T-cell (primary cell): ENCODE data around the gene FOXP3. TPM values are rescaled to one million over a fixed set of nuclear protein-coding genes. Genes with fewer than 3 reads are reported as not detected.

Source experiments
- ATAC-seq, 4 experiments: fragments of 200-7000 bp in 3 of 4; fragments of 150-1000 bp in 1 of 4; cut with Tn5 transposase; replicated peaks in 1 of 4; 1 replicate in 3 of 4; 2 replicates in 1 of 4; pipeline ENCODE4 v1.10.0; 2021; ENCODE audit warnings: moderate library complexity in 3 of 4, mild to moderate bottlenecking in 2 of 4, moderate number of reproducible peaks in 1 of 4
- CTCF ChIA-PET, 2 donors: fragments of 300-600 bp; sonication (Branson Sonifier 250); formaldehyde crosslinking; loops; one replicate each; lab custom pipeline; 2022; ENCODE audit warnings: antibody characterized with exemption in 2 of 2; lab: Charles Lee
- POLR2A ChIA-PET, 2 donors: fragments of 300-600 bp; sonication (Branson Sonifier 250); formaldehyde crosslinking; loops; one replicate each; lab custom pipeline; 2022; ENCODE audit warnings: antibody characterized with exemption in 2 of 2; lab: Charles Lee
- DNase-seq, 35 experiments: peaks; one replicate each; pipeline versions ENCODE4 v3.0.0 to v3.0.0-alpha.2; 2013 to 2023
- H3K27ac ChIP-seq: one replicate; pipeline ENCODE4 v1.5.1; 2013; ENCODE audit warnings: low read length
- H3K27me3 ChIP-seq, 2 experiments: replicated peaks in 1 of 2; 1 replicate in 1 of 2; 2 replicates in 1 of 2; pipeline versions ENCODE4 v1.6.1 to v1.7.0; 2013; ENCODE audit warnings: low read length in 1 of 2, mixed read lengths in 1 of 2; ENCODE audit not compliant: control insufficient read depth in 2 of 2, insufficient read depth in 2 of 2; ENCODE audit errors: extremely low read depth in 1 of 2
- H3K36me3 ChIP-seq, 2 donors: 1 replicate in 1 of 2; 2 replicates in 1 of 2; pipeline versions ENCODE4 v1.6.1 to v1.7.0; 2013; ENCODE audit warnings: low read length in 1 of 2; ENCODE audit not compliant: control insufficient read depth in 2 of 2, insufficient read depth in 1 of 2; ENCODE audit errors: extremely low read depth in 1 of 2
- H3K4me1 ChIP-seq, 2 experiments: 1 replicate in 1 of 2; 2 replicates in 1 of 2; pipeline versions ENCODE4 v1.6.1 to v1.7.0; 2013; ENCODE audit warnings: low read length in 2 of 2, mixed read lengths in 1 of 2; ENCODE audit not compliant: insufficient read depth in 2 of 2, control insufficient read depth in 1 of 2; ENCODE audit errors: extremely low read depth in 1 of 2
- H3K4me3 ChIP-seq, 2 donors: 1 replicate in 1 of 2; 2 replicates in 1 of 2; pipeline versions ENCODE4 v1.5.1 to v1.7.0; 2013; ENCODE audit warnings: mild to moderate bottlenecking in 2 of 2, low read length in 1 of 2, moderate library complexity in 1 of 2; ENCODE audit not compliant: control insufficient read depth in 1 of 2; ENCODE audit errors: extremely low read depth in 1 of 2
- H3K9me3 ChIP-seq: 2 replicates; pipeline ENCODE4 v1.7.0; 2013
- H3K27ac Mint-ChIP-seq, 2 donors: one replicate each; pipeline ENCODE4 v1.8.0; 2020 to 2021; ENCODE audit warnings: mild to moderate bottlenecking in 2 of 2, mixed read lengths in 2 of 2
- H3K27me3 Mint-ChIP-seq, 2 donors: one replicate each; pipeline ENCODE4 v1.8.0; 2021 to 2022; ENCODE audit warnings: mixed read lengths in 2 of 2
- H3K36me3 Mint-ChIP-seq: one replicate; pipeline ENCODE4 v1.8.0; 2021; ENCODE audit warnings: mixed read lengths
- H3K4me1 Mint-ChIP-seq, 3 donors: one replicate each; pipeline ENCODE4 v1.8.0; 2020 to 2022; ENCODE audit warnings: mixed read lengths in 3 of 3, mild to moderate bottlenecking in 1 of 3
- H3K4me3 Mint-ChIP-seq, 3 donors: one replicate each; pipeline ENCODE4 v1.8.0; 2020 to 2022; ENCODE audit warnings: mild to moderate bottlenecking in 3 of 3, mixed read lengths in 3 of 3, moderate library complexity in 3 of 3
- H3K9me3 Mint-ChIP-seq, 3 donors: one replicate each; pipeline ENCODE4 v1.8.0; 2020 to 2022; ENCODE audit warnings: mixed read lengths in 3 of 3
- WGBS: methylation state at CpG from one replicate; pipeline ENCODE4 v1.1.5; 2013; ENCODE audit warnings: missing lambda C conversion rate; ENCODE audit not compliant: insufficient coverage; 5-methylcytosine and 5-hydroxymethylcytosine counted together
- total RNA-seq, 35 experiments: library from RNA in 6 of 35; stranded (reverse) in 6 of 35; fragments of 120-200 nt in 1 of 35; gene quantifications; one replicate each; pipeline versions ENCODE4 v1.2.1 to v1.2.4 and lab custom pipeline; 2013 to 2026

The FOXP3 gene
- total RNA-seq, 5 donors from 2014 or later (not counting 1 experiment from before 2014, with no cell fraction given) = 9.0 to 30.1 (median 21.7) TPM

DNA sequence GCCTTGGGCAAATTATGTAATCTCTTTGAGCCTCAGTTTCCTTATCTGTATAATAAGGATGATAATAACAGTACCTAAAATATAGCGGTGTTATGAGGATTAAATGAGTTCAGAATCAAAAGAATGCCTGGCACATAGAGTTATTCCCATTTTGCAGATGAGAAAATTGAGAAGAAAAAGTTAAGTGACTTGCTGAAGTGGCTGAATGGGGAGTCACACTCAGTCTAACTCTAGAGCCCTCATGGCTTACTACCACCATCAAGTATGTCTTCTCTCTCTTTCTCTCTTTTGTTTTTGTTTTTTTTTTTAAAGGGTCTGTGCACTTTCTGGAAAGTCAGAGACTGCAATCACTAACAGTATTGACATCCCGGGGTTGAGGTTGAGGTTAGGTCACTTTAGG lies 32.0 kb downstream of the FOXP3 start:
- Mint-ChIP-seq H3K27ac (no peak overlapping the region), H3K4me1 (peaks cover 25 to 36% (median 28%) of the 10 kb centered on the region in 3 donors), H3K9me3 (no peaks in the 10 kb centered on the region), H3K36me3 (no peaks in the 10 kb centered on the region), H3K4me3 (no peak overlapping the region), H3K27me3 (peaks cover 0 to 4% of the 10 kb centered on the region in 2 donors)
- H3K27me3 ChIP-seq = no peaks in the 10 kb centered on the region
- peaks cover 2 to 44% of the 10 kb centered on the region in 2 experiments for H3K4me1 ChIP-seq
- ChIA-PET CTCF (no interaction called here), POLR2A (no interaction called here)
- no peak overlapping the region for H3K27ac ChIP-seq
- 100% methylated on average over 1 of the region's 2 CpGs for WGBS
- no peaks in the 10 kb centered on the region for H3K9me3 ChIP-seq
- ATAC-seq = no peak
- DNase-seq = no peak
- no peaks in the 10 kb centered on the region for H3K36me3 ChIP-seq
- H3K4me3 ChIP-seq = no peak overlapping the region

- ChIA-PET POLR2A (no interaction called here), CTCF (no interaction called here)
- no peaks in the 10 kb centered on the region for H3K36me3 ChIP-seq
- peak overlapping the region; percentile 34 to 73 (median 73) for H3K4me3 Mint-ChIP-seq
- H3K27ac ChIP-seq = peak overlapping the region; percentile 80
- no peaks in the 10 kb centered on the region for H3K36me3 Mint-ChIP-seq
- peak overlapping the region; percentile 39 to 48 for H3K27ac Mint-ChIP-seq
- H3K27me3 Mint-ChIP-seq = peaks cover 0 to 8% of the 10 kb centered on the region in 2 donors
- no peaks in the 10 kb centered on the region for H3K27me3 ChIP-seq
- H3K4me1 Mint-ChIP-seq = peaks cover 15 to 25% (median 17%) of the 10 kb centered on the region in 3 donors
- peaks cover 0 to 33% of the 10 kb centered on the region in 2 experiments for H3K4me1 ChIP-seq
- 100% methylated on average over 3 of the region's 10 CpGs for WGBS
- no peaks in the 10 kb centered on the region for H3K9me3 Mint-ChIP-seq
- ATAC-seq = no peak
- H3K9me3 ChIP-seq = no peaks in the 10 kb centered on the region
- no peak for DNase-seq
- H3K4me3 ChIP-seq = no peak overlapping the region
Observed at GRCh38 chrX:49231333-49232000, 33.0 kb downstream of the FOXP3 start.

- Mint-ChIP-seq H3K4me1 (peaks cover 11 to 22% (median 14%) of the 10 kb centered on the region in 3 donors), H3K36me3 (no peaks in the 10 kb centered on the region), H3K27me3 (peaks cover 0 to 8% of the 10 kb centered on the region in 2 donors), H3K4me3 (peak overlapping the region; percentile 73 to 79 (median 73)), H3K27ac (peak overlapping the region; percentile 87 to 89), H3K9me3 (no peaks in the 10 kb centered on the region)
- ChIA-PET POLR2A (no interaction called here), CTCF (interaction anchor here in 1 of 2 donors (1.4 kb wide), 1 partner anchor 40 kb away, joined by 4 read pairs; no protein-coding TSS in a partner anchor)
- Histone ChIP-seq H3K9me3 (no peaks in the 10 kb centered on the region), H3K4me3 (peak overlapping the region; percentile 44 to 45), H3K4me1 (peaks cover 0 to 25% of the 10 kb centered on the region in 2 experiments), H3K27ac (peak overlapping the region; percentile 80), H3K36me3 (no peaks in the 10 kb centered on the region), H3K27me3 (no peaks in the 10 kb centered on the region)
- peak; percentile 9 to 65 (median 33) for DNase-seq
- WGBS = 1% methylated on average over 15 of the region's 44 CpGs
- ATAC-seq = peak; percentile 54 to 72 (median 68)
Observed at GRCh38 chrX:49230500-49231232, 33.8 kb downstream of the FOXP3 start.

DNA sequence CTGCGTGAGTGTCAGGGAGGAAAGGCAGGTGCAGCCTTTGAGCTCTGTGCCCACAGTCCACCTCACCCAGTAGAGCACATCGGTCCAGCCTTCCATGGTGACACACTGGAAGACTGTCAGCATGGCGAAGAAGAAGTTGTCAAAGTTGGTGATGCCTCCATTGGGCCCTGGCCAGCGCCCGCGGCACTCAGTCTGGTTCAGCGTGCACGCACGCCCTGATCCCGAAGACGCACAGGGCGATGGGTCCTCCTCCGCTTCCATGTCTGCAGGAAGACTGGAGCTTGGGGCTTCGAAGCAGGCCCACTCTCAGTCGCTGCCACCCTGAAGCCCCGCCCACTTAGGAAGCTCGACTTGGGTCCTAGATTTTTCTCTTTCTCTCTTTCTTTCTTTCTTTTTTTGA lies 36.3 kb downstream of the FOXP3 start:
- H3K27me3 Mint-ChIP-seq = peaks cover 1 to 18% of the 10 kb centered on the region in 2 donors
- no peaks in the 10 kb centered on the region for H3K36me3 Mint-ChIP-seq
- no peaks in the 10 kb centered on the region for H3K9me3 Mint-ChIP-seq
- peaks cover 10 to 18% (median 11%) of the 10 kb centered on the region in 3 donors for H3K4me1 Mint-ChIP-seq
- ChIA-PET CTCF (no interaction called here), POLR2A (no interaction called here)
- Histone ChIP-seq H3K9me3 (no peaks in the 10 kb centered on the region), H3K27me3 (no peaks in the 10 kb centered on the region), H3K27ac (no peak overlapping the region), H3K4me3 (no peak overlapping the region), H3K4me1 (peaks cover 0 to 22% of the 10 kb centered on the region in 2 experiments), H3K36me3 (no peaks in the 10 kb centered on the region)
- DNase-seq (no peak), ATAC-seq (no peak)
- H3K27ac Mint-ChIP-seq = no peak overlapping the region
- 82% methylated on average over 4 of the region's 17 CpGs for WGBS
- H3K4me3 Mint-ChIP-seq = no peak overlapping the region

GRCh38 chrX:49227726-49228125 lies 36.8 kb downstream of the FOXP3 start:
- H3K4me1 Mint-ChIP-seq = peaks cover 10 to 18% (median 11%) of the 10 kb centered on the region in 3 donors
- Histone ChIP-seq H3K4me1 (peaks cover 0 to 22% of the 10 kb centered on the region in 2 experiments), H3K9me3 (no peaks in the 10 kb centered on the region), H3K36me3 (no peaks in the 10 kb centered on the region), H3K27ac (no peak overlapping the region), H3K4me3 (no peak overlapping the region), H3K27me3 (no peaks in the 10 kb centered on the region)
- H3K36me3 Mint-ChIP-seq = no peaks in the 10 kb centered on the region
- 100% methylated on average over 2 of the region's 2 CpGs for WGBS
- POLR2A ChIA-PET = no interaction called here
- ATAC-seq = no peak
- no peak overlapping the region for H3K4me3 Mint-ChIP-seq
- CTCF ChIA-PET = no interaction called here
- peaks cover 3 to 20% of the 10 kb centered on the region in 2 donors for H3K27me3 Mint-ChIP-seq
- H3K9me3 Mint-ChIP-seq = no peaks in the 10 kb centered on the region
- DNase-seq = no peak
- no peak overlapping the region for H3K27ac Mint-ChIP-seq

- Mint-ChIP-seq H3K27ac (no peak overlapping the region), H3K27me3 (peaks cover 3 to 21% of the 10 kb centered on the region in 2 donors), H3K36me3 (no peaks in the 10 kb centered on the region), H3K4me3 (no peak overlapping the region), H3K4me1 (peaks cover 10 to 18% (median 11%) of the 10 kb centered on the region in 3 donors), H3K9me3 (no peaks in the 10 kb centered on the region)
- WGBS = no CpG with 5 or more reads among the region's 9 CpGs
- ChIA-PET POLR2A (no interaction called here), CTCF (no interaction called here)
- no peak overlapping the region for H3K27ac ChIP-seq
- no peak for ATAC-seq
- H3K27me3 ChIP-seq = no peaks in the 10 kb centered on the region
- DNase-seq = no peak
- H3K4me3 ChIP-seq = no peak overlapping the region
- no peaks in the 10 kb centered on the region for H3K36me3 ChIP-seq
- no peaks in the 10 kb centered on the region for H3K9me3 ChIP-seq
- peaks cover 0 to 22% of the 10 kb centered on the region in 2 experiments for H3K4me1 ChIP-seq
Observed at GRCh38 chrX:49226946-49227345, 37.6 kb downstream of the FOXP3 start.
